Measurements from ENCODE around the gene GUSB.
"Not testable (repeated sequence)": the region's sequence is repeated elsewhere in the genome, so short reads cannot be mapped to it uniquely, and the experiment has no call there.

The GUSB gene

DNA sequence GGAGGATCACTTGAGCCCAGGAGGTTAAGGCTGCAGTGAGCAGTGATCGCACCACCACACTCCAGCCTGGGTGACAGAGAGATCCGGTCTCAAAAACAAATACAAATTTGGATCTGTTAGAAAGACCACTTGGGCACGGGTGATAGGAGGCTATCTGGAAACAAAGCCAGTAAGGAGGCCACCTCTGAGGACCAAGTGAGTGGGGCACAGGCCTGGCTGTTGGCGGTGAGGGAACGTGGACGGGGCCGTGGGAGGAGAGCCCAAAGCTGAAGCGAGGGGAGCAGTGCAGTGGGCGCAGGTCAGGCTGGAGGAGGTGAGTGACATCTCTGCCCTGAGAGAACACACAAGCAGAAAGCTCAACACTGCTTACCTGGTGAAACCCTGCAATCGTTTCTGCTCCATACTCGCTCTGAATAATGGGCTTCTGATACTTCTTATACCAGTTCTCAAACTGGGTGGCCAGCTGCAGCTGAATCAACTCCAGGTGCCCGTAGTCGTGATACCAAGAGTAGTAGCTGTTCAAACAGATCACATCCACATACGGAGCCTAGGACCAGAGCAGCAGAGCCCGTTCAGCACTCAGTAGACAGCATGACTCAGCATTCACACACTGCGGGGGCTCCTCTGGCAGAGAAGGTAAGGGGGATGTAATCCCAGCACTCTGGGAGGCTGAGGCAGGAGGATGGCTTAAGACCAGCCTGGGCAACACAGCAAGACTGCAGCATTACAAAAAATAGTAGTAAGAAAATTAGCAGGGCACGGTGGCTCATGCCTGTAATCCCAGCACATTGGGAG lies 14.5 kb downstream of the GUSB start:
- TF ChIP-seq Cebpa-rat (IDR thresholded peaks at IDR 0.05), result no peak
- H3K36me3 ChIP-seq, result peaks cover 99 to 100% (median 100%) of the 10 kb centered on the region in 11 experiments

DNA sequence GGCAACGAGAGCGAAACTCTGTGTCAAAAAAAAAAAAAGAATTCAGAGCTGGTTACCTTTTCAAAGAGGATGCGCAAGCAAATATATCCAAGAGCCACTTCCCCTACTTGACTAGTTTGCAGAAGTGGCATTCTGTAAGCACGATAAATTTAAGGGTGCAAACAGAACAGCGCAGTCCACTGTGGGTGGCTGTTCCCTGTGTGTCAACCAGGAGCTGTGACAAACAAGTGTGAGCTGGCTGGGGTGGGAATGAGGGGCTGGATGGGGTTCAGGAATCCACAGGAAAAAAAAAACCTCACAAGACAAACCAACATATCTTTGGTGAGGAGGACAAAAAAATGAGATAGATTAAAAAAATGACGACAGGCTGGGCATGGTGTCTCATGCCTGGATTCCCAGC lies 15.9 kb downstream of the GUSB start:
- Histone ChIP-seq H3K36me3 (peaks cover 100% of the 10 kb centered on the region in 11 experiments), H3K9ac (no peak overlapping the region), H3K27me3 (no peaks in the 10 kb centered on the region), H3K4me2 (no peak overlapping the region), H3K4me3 (no peak overlapping the region), H3K27ac (no peak overlapping the region), H3K4me1 (no peaks in the 10 kb centered on the region), H4K20me1 (peaks cover 0 to 82% (median 28%) of the 10 kb centered on the region in 11 experiments; a peak in 14 of 22 replicates), H3K9me3 (replicated peaks in 1 of 11) (no peaks in the 10 kb centered on the region)
- no peak for TF ChIP-seq Cebpa-rat (IDR thresholded peaks at IDR 0.05)

More for the DNA sequence above, 14.5 kb downstream of the GUSB start:
- no peak overlapping the region for H3K4me2 ChIP-seq
- H3K9me3 ChIP-seq (replicated peaks in 1 of 11), result no peaks in the 10 kb centered on the region
- H3K27ac ChIP-seq, result peak overlapping the region in 3 of 11 experiments; percentile 8 to 42 (median 21); a peak in 3 of 22 replicates
- no peaks in the 10 kb centered on the region for H3K4me1 ChIP-seq
- H3K4me3 ChIP-seq, result no peak overlapping the region
- peaks cover 0 to 77% (median 24%) of the 10 kb centered on the region in 11 experiments; a peak in 14 of 22 replicates for H4K20me1 ChIP-seq
- no peaks in the 10 kb centered on the region for H3K27me3 ChIP-seq
- no peak overlapping the region for H3K9ac ChIP-seq

DNA sequence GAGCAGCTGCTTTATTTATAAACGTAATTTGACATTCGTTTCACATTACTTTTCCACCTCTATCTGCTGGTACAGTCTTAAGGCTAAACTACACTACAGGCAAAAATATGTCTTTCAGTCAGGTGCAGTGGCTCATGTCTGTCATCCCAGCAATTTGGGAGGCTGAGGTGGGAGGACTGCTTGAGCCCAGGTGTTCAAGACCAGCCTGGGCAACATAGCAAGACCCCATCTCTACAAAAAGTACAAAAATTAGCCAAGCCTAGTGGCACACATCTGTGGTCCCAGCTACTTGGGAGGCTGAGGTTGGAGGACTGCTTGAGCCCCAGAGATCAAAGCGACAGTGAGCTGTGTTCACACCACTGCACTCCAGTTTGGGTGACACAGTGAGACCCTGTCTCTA lies 17.3 kb downstream of the GUSB start:
- peaks cover 100% of the 10 kb centered on the region in 11 experiments for H3K36me3 ChIP-seq
- not testable (repeated sequence) for H3K27ac ChIP-seq

DNA sequence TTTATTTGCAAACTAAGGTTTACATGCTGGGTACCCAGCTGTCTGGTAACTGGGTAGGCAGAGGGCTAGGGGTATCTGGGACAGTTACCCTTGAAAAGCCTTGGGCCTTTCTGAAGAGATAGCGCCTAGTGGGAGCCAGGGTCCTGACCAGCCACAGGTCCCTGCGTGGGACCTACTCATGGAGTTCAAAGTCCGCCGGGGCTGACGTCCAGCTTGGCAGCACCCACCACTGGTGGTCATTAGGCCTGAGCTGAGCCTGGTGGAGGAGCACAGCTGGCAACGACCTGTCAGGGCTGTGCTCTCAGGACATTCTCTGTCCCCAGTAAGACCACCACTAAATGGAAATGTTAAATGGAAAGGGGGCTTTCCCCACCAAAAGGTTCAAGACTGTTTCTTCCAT lies 20.0 kb downstream of the GUSB start:
- peaks cover 0 to 60% (median 42%) of the 10 kb centered on the region in 11 experiments; a peak in 15 of 22 replicates for H4K20me1 ChIP-seq
- H3K4me2 ChIP-seq, result no peak overlapping the region
- no peaks in the 10 kb centered on the region for H3K4me1 ChIP-seq
- H3K36me3 ChIP-seq, result peaks cover 99 to 100% (median 100%) of the 10 kb centered on the region in 11 experiments
- H3K9me3 ChIP-seq (replicated peaks in 1 of 11), result no peaks in the 10 kb centered on the region
- H3K4me3 ChIP-seq, result no peak overlapping the region
- no peaks in the 10 kb centered on the region for H3K27me3 ChIP-seq
- no peak overlapping the region for H3K9ac ChIP-seq
- no peak for TF ChIP-seq Cebpa-rat (IDR thresholded peaks at IDR 0.05)
- H3K27ac ChIP-seq, result no peak overlapping the region

More for the DNA sequence above, 17.3 kb downstream of the GUSB start:
- H3K4me1 ChIP-seq; H3K9ac ChIP-seq; H3K4me2 ChIP-seq; H3K27me3 ChIP-seq; H3K4me3 ChIP-seq; H3K9me3 ChIP-seq (replicated peaks in 1 of 11): not testable (repeated sequence)
- peaks cover 0 to 82% (median 39%) of the 10 kb centered on the region in 11 experiments; a peak in 15 of 22 replicates for H4K20me1 ChIP-seq

DNA sequence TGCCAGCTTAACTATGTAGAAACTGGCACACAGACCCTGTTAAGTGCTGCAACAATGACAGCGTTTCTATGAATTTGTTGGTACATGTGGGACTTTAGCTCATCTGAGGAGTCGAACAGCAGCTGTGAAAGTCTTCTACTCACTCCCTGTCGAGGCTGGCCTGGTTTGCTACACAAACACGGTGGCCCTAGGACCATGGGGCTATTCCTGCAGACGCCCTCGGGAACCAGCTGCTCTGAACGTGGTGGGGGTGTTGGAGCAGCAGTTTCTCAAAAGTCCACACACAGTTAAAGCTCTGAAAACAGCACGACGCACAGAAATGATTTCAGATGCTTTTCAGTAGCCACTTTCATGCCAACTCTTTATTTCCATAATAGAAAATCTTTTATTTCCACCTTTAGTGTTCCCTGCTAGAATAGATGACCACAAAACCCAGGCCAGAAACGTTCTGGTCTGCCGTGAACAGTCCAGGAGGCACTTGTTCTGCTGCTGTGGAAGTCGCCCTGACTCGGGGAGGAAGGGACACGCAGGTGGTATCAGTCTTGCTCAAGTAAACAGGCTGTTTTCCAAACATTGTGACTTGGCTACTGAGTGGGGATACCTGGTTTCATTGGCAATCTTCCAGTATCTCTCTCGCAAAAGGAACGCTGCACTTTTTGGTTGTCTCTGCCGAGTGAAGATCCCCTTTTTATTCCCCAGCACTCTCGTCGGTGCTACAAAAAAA lies 21.5 kb downstream of the GUSB start:
- no peaks in the 10 kb centered on the region for H3K9me3 ChIP-seq (replicated peaks in 1 of 11)
- H3K4me1 ChIP-seq, result no peaks in the 10 kb centered on the region
- H3K9ac ChIP-seq, result no peak overlapping the region
- no peak overlapping the region for H3K4me2 ChIP-seq
- TF ChIP-seq Cebpa-rat (IDR thresholded peaks at IDR 0.05), result no peak
- H3K36me3 ChIP-seq, result peaks cover 94 to 100% (median 100%) of the 10 kb centered on the region in 11 experiments
- no peak overlapping the region for H3K4me3 ChIP-seq
- no peaks in the 10 kb centered on the region for H3K27me3 ChIP-seq
- no peak overlapping the region for H3K27ac ChIP-seq
- H4K20me1 ChIP-seq, result peaks cover 0 to 61% (median 39%) of the 10 kb centered on the region in 11 experiments; a peak in 15 of 22 replicates

DNA sequence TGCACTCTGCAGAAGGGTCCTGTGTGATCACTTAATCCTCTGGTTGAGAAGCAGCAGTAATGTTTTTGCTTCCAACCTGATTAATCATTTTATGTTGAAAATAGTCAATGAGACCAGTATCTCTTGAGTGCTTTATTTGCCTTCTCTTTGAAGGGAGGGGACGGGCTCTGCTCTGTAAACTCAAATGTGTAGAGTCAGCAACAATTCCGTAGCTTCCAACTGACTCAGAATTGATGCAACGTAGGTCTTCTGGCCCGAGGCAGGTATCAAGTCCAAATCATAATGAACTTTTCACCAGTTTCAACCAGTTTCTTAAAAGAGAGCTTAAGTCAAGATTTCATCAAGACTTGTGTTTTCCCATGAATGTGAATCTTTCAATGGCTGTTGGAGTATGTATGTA lies 26.3 kb downstream of the GUSB start:
- H3K36me3 ChIP-seq, result peaks cover 73 to 96% (median 80%) of the 10 kb centered on the region in 11 experiments
- H3K27me3 ChIP-seq, result no peaks in the 10 kb centered on the region
- H3K4me2 ChIP-seq, result no peak overlapping the region
- TF ChIP-seq Cebpa-rat (IDR thresholded peaks at IDR 0.05), result no peak
- no peak overlapping the region for H3K27ac ChIP-seq
- H3K9ac ChIP-seq, result no peak overlapping the region
- H3K4me1 ChIP-seq, result peaks cover 0 to 17% (median 13%) of the 10 kb centered on the region in 10 experiments; a peak in 12 of 20 replicates
- H3K4me3 ChIP-seq, result no peak overlapping the region
- H3K9me3 ChIP-seq (replicated peaks in 1 of 11), result no peaks in the 10 kb centered on the region
- H4K20me1 ChIP-seq, result peaks cover 0 to 48% (median 13%) of the 10 kb centered on the region in 11 experiments; a peak in 12 of 22 replicates

DNA sequence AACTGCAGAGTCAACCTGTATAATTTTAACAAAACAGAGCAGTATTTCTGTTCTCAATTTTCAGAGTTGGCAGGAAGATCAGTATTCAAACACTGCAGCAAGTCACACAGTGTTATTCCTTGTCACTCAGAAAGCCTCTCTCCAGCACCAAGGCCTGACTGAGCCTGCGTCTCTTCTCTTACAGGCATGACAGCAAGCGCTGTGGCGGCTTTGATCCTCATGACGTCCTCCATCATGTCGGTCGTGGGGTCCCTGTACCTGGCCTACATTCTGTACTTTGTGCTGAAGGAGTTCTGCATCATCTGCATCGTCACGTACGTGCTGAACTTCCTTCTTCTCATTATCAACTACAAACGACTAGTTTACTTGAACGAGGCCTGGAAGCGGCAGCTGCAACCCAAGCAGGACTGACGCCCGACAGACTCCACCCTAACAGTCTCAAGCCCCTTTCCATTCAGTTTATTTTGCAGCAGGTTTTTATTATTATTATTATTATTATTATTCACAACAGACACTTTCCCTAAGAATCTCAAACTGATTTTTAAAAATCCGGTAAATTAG lies 28.0 kb downstream of the GUSB start:
- Histone ChIP-seq H3K4me2 (no peak overlapping the region), H3K4me3 (no peak overlapping the region), H3K27me3 (no peaks in the 10 kb centered on the region), H3K9me3 (replicated peaks in 1 of 11) (no peaks in the 10 kb centered on the region), H3K9ac (no peak overlapping the region), H3K27ac (no peak overlapping the region), H3K36me3 (peaks cover 55 to 88% (median 67%) of the 10 kb centered on the region in 11 experiments), H3K4me1 (peaks cover 0 to 17% (median 13%) of the 10 kb centered on the region in 10 experiments; a peak in 12 of 20 replicates), H4K20me1 (peaks cover 0 to 50% (median 0%) of the 10 kb centered on the region in 11 experiments; a peak in 8 of 22 replicates)
- TF ChIP-seq Cebpa-rat (IDR thresholded peaks at IDR 0.05), result no peak

DNA sequence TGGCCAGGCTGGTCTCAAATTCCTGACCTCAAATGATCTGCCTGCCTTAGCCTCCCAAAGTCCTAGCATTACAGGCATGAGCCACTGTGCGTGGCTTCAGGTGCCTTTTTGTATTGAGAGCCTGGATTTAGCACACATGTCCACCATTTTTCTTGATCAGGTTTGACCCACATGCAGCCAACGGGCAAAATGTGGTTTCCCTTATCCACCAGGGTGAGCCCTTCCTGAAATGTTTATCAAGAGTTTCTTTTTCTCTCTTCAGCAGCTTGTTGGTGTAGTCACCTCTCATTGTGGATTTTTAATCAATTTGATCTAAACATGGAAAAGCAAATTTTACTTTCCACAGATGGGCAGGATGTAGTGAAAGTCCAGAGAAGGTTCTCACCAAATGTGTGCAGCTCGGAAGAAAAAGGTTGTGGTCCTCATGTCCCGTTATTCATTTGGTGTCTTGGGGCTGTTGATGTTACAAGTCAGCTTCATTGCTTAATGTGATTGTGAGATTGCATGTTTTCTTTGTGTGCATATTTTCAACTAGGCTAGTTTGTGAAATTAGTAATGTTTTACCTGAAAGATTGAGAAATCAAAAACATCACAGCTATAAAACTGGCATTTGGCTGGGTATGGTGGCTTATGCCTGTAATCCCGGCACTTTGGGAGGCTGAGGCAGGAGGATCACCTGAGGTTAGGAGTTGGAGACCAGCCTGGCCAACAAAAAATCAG lies 28.9 kb downstream of the GUSB start:
- no peak overlapping the region for H3K27ac ChIP-seq
- H3K36me3 ChIP-seq, result peaks cover 47 to 81% (median 61%) of the 10 kb centered on the region in 11 experiments
- no peaks in the 10 kb centered on the region for H3K27me3 ChIP-seq
- H3K4me3 ChIP-seq, result no peak overlapping the region
- no peak overlapping the region for H3K9ac ChIP-seq
- H4K20me1 ChIP-seq, result peaks cover 0 to 52% (median 0%) of the 10 kb centered on the region in 11 experiments; a peak in 8 of 22 replicates
- TF ChIP-seq Cebpa-rat (IDR thresholded peaks at IDR 0.05), result no peak
- no peaks in the 10 kb centered on the region for H3K9me3 ChIP-seq (replicated peaks in 1 of 11)
- peaks cover 0 to 17% (median 13%) of the 10 kb centered on the region in 10 experiments; a peak in 12 of 20 replicates for H3K4me1 ChIP-seq
- H3K4me2 ChIP-seq, result peak overlapping the region in 5 of 11 experiments; percentile 16 to 38 (median 31); a peak in 5 of 22 replicates
